Hepatocyte (in vitro differentiated cells): ENCODE data around the gene ACADL. TPM values are rescaled to one million over a fixed set of nuclear protein-coding genes. Genes with fewer than 3 reads are reported as not detected.

ENCODE experiments used
- DNase-seq: peaks from one replicate; pipeline ENCODE4 v3.0.0-alpha.2; 2016; ENCODE audit warnings: low spot score
- H2AFZ ChIP-seq: fragments of 200-600 bp; sonication (generic); 2 replicates; pipeline ENCODE4 v1.6.0; 2016; ENCODE audit warnings: antibody characterized with exemption, mild to moderate bottlenecking
- H3K27ac ChIP-seq: fragments of 200-600 bp; sonication (generic); 2 replicates; pipeline ENCODE4 v1.5.1; 2016; ENCODE audit warnings: mild to moderate bottlenecking
- H3K27me3 ChIP-seq: fragments of 200-600 bp; sonication (generic); 2 replicates; pipeline ENCODE4 v1.6.1; 2016
- H3K36me3 ChIP-seq: fragments of 200-600 bp; sonication (generic); replicated peaks from 2 replicates; pipeline ENCODE4 v1.5.1; 2016; ENCODE audit warnings: low read depth; ENCODE audit not compliant: insufficient read depth
- H3K4me1 ChIP-seq: fragments of 200-600 bp; sonication (generic); 2 replicates; pipeline ENCODE4 v1.5.1; 2016; ENCODE audit warnings: mild to moderate bottlenecking, moderate library complexity; ENCODE audit not compliant: insufficient read depth
- H3K4me2 ChIP-seq: fragments of 200-600 bp; sonication (generic); 2 replicates; pipeline ENCODE4 v1.6.0; 2016
- H3K4me3 ChIP-seq: fragments of 200-600 bp; sonication (generic); 2 replicates; pipeline ENCODE4 v1.5.1; 2016; ENCODE audit warnings: mild to moderate bottlenecking
- H3K79me2 ChIP-seq: fragments of 200-600 bp; sonication (generic); 2 replicates; pipeline ENCODE4 v1.6.0; 2017; ENCODE audit warnings: mild to moderate bottlenecking
- H3K9me2 ChIP-seq: fragments of 200-600 bp; sonication (generic); replicated peaks from 2 replicates; pipeline ENCODE4 v1.6.0; 2017; ENCODE audit warnings: mild to moderate bottlenecking; ENCODE audit not compliant: insufficient read depth
- H3K9me3 ChIP-seq: fragments of 200-600 bp; sonication (generic); 2 replicates; pipeline ENCODE4 v1.5.1; 2016; ENCODE audit warnings: low read depth, mild to moderate bottlenecking
- H4K20me1 ChIP-seq: fragments of 200-600 bp; sonication (generic); 2 replicates; pipeline ENCODE4 v1.6.0; 2016; ENCODE audit warnings: mild to moderate bottlenecking; ENCODE audit not compliant: insufficient read depth, poor library complexity, severe bottlenecking
- EZH2 ChIP-seq: fragments of 200-600 bp; sonication (generic); IDR thresholded peaks from 2 replicates; pipeline ENCODE4 v1.6.1; 2016; ENCODE audit warnings: antibody characterized with exemption, mild to moderate bottlenecking, borderline replicate concordance
- EZH2phosphoT487 ChIP-seq: fragments of 200-600 bp; sonication (generic); IDR thresholded peaks from one replicate; pipeline ENCODE4 v1.6.1; 2018; ENCODE audit warnings: antibody characterized with exemption, mild to moderate bottlenecking, low read depth, moderate library complexity; ENCODE audit not compliant: unreplicated experiment, severe bottlenecking
- WGBS: methylation state at CpG from one replicate; pipeline ENCODE4 v1.1.6; 2016; ENCODE audit warnings: low lambda C conversion rate; ENCODE audit errors: missing lambda C conversion rate; 5-methylcytosine and 5-hydroxymethylcytosine counted together
- polyA plus RNA-seq: library from polyadenylated mRNA; unstranded; fragments of >200 nt; fragmentation: Nextera tagmentation; extraction: Ambion mirVana; gene quantifications from 2 replicates; pipeline ENCODE4 v1.2.1, GENCODE V29; 2016
- small RNA-seq: library from RNA; depleted of rRNA; stranded (forward); fragments of <200 nt; gene quantifications from one replicate; pipeline ENCODE3, GENCODE V24; 2014
- total RNA-seq: library from RNA; depleted of rRNA; stranded (reverse); fragments of >200 nt; gene quantifications from 2 replicates; pipeline ENCODE4 v1.2.3, GENCODE V29; 2014
- TF ChIP-seq, protein P1 (sequence below): fragments of 200-600 bp; sonication (generic); IDR thresholded peaks from 2 replicates; pipeline ENCODE4 v1.5.1; 2016; ENCODE audit warnings: antibody characterized with exemption, mild to moderate bottlenecking; ENCODE audit not compliant: poor library complexity

The ACADL gene
- total and polyA plus RNA-seq, 2 experiments from 2014 or later = 1.1 to 2.1 TPM

DNA sequence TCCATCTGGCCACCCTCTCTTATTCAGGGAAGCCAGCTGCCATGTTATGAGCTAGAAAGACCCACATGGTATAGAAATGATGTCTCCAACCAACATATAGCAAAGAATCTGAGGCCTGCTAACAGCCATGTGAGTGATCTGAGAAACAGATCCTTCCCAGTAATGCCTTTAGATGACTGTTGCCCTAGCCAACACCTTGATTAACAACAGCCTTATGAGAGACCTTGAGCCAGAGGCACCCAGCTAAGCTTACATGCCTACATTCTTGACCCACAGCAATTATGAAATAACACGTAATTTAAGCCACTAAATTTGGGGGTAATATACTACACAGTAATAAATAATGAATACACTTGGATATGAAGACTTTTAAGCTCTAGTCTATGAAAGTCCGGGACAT, 67.0 kb downstream of the ACADL start:
- Histone ChIP-seq H4K20me1 (no peaks in the 10 kb centered on the region), H3K36me3 (no peaks in the 10 kb centered on the region), H3K9me2 (no peaks in the 10 kb centered on the region), H2AFZ (no peak overlapping the region), H3K27ac (no peak overlapping the region), H3K79me2 (peaks cover 75% of the 10 kb centered on the region), H3K4me1 (no peaks in the 10 kb centered on the region), H3K4me3 (no peak overlapping the region), H3K9me3 (no peaks in the 10 kb centered on the region), H3K27me3 (no peaks in the 10 kb centered on the region), H3K4me2 (no peak overlapping the region)
- 89% methylated on average over 2 of the region's 2 CpGs for WGBS
- no peak for TF ChIP-seq EZH2
- no peak for TF ChIP-seq EZH2phosphoT487
- TF ChIP-seq, protein P1, sequence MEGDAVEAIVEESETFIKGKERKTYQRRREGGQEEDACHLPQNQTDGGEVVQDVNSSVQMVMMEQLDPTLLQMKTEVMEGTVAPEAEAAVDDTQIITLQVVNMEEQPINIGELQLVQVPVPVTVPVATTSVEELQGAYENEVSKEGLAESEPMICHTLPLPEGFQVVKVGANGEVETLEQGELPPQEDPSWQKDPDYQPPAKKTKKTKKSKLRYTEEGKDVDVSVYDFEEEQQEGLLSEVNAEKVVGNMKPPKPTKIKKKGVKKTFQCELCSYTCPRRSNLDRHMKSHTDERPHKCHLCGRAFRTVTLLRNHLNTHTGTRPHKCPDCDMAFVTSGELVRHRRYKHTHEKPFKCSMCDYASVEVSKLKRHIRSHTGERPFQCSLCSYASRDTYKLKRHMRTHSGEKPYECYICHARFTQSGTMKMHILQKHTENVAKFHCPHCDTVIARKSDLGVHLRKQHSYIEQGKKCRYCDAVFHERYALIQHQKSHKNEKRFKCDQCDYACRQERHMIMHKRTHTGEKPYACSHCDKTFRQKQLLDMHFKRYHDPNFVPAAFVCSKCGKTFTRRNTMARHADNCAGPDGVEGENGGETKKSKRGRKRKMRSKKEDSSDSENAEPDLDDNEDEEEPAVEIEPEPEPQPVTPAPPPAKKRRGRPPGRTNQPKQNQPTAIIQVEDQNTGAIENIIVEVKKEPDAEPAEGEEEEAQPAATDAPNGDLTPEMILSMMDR = no peak
- no peak for DNase-seq

DNA sequence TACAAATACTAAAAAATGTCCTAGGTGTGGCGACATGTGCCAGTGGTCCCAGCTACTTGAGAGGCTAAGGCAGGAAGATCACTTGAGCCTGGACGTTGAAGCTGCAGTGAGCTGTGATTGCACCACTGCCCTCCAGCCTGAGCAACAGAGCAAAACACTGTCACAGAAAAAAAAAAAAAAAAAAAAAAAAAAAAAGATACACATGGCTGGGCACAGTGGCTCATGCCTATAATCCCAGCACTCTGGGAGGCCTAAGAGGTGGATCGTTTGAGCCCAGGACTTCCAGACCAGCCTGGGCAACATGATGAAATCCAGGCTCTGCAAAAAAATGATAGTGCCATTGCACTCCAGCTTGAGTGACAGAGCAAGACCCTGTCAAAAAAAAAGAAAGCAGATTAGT, 67.7 kb downstream of the ACADL start:
- TF ChIP-seq, protein P1 = no peak
- TF ChIP-seq EZH2 = no peak
- no peak for TF ChIP-seq EZH2phosphoT487
- WGBS = 79% methylated on average over 3 of the region's 3 CpGs
- no peaks in the 10 kb centered on the region for H3K27me3 ChIP-seq

DNA sequence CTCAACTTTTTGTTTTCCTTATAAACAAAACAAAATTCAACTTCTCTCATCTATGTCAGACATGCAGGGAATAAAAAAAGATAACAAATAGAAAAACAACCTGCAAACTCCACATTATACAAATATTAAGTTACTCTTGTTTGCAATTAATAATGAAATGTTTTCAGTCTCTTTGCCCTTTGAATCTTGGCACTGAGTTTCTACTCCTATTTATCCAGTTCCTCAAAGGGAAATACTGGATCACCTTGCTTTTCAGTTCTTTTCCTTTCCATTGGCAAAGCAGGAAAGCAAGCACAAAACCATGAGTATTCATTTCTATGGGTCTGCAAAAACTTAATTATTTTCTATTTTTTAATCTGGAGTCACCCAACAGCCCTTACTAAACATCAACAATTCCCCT, 77.6 kb downstream of the ACADL start:
- H3K4me2 ChIP-seq = no peak overlapping the region
- no peak for TF ChIP-seq EZH2
- TF ChIP-seq, protein P1 = no peak
- TF ChIP-seq EZH2phosphoT487 = no peak
- H3K4me3 ChIP-seq = no peak overlapping the region
- H3K27ac ChIP-seq = no peak overlapping the region
- no peaks in the 10 kb centered on the region for H3K36me3 ChIP-seq
- peaks cover 2% of the 10 kb centered on the region for H3K79me2 ChIP-seq
- H3K9me3 ChIP-seq = peaks cover 4% of the 10 kb centered on the region
- DNase-seq = no peak
- no peaks in the 10 kb centered on the region for H4K20me1 ChIP-seq
- H2AFZ ChIP-seq = no peak overlapping the region
- H3K4me1 ChIP-seq = no peaks in the 10 kb centered on the region
- peaks cover 4% of the 10 kb centered on the region for H3K9me2 ChIP-seq
- H3K27me3 ChIP-seq = no peaks in the 10 kb centered on the region

More for the DNA sequence above, 67.7 kb downstream of the ACADL start:
- no peak overlapping the region for H3K4me3 ChIP-seq
- no peak for DNase-seq
- H3K4me2 ChIP-seq = no peak overlapping the region
- no peaks in the 10 kb centered on the region for H4K20me1 ChIP-seq
- H3K4me1 ChIP-seq = no peaks in the 10 kb centered on the region
- H2AFZ ChIP-seq = no peak overlapping the region
- H3K9me2 ChIP-seq = no peaks in the 10 kb centered on the region
- peaks cover 74% of the 10 kb centered on the region for H3K79me2 ChIP-seq
- no peaks in the 10 kb centered on the region for H3K36me3 ChIP-seq
- no peaks in the 10 kb centered on the region for H3K9me3 ChIP-seq
- no peak overlapping the region for H3K27ac ChIP-seq

Small RNA genes lying within 50 kb of the gene (small RNA-seq; reads per million reads assigned to genes)
- gene RF00019 = not detected

Other genes with a start within 250 kb of the ACADL start
- 44.8 and 47.6 TPM in 2 replicates for gene RPE, start 222.8 kb downstream of the ACADL start, total RNA-seq
- 25.8 and 31.8 TPM in 2 replicates for gene RPE, start 222.8 kb downstream of the ACADL start, polyA plus RNA-seq
- 27.1 and 38.6 TPM in 2 replicates for gene KANSL1L, start 54.0 kb downstream of the ACADL start, total RNA-seq
- 4.2 and 4.9 TPM in 2 replicates for gene KANSL1L, start 54.0 kb downstream of the ACADL start, polyA plus RNA-seq
- not detected in 2 replicates for gene MYL1, start 89.7 kb upstream of the ACADL start, total RNA-seq
- gene MYL1, start 89.7 kb upstream of the ACADL start, polyA plus RNA-seq = not detected in 2 replicates